AG08396 (cell line): Measurements from ENCODE around the gene RHBDL3.
A peak's percentile ranks its signal among the peaks of the same experiment; 100 is the strongest.
"Not testable (repeated sequence)": the region's sequence is repeated elsewhere in the genome, so short reads cannot be mapped to it uniquely, and the experiment has no call there.

Experiments
- DNase-seq: peaks from one replicate; pipeline ENCODE4 v3.0.0; 2012; ENCODE audit warnings: low spot score, mixed read lengths

Gene RHBDL3

GRCh38 chr17:32323811-32324491 is 58.3 kb downstream of the RHBDL3 start:
- peak; percentile 52 for DNase-seq

- no peak for DNase-seq
Observed at GRCh38 chr17:32327911-32328310, 62.3 kb downstream of the RHBDL3 start.

- no peak for DNase-seq
Observed at GRCh38 chr17:32330147-32330546, 64.5 kb downstream of the RHBDL3 start.

GRCh38 chr17:32331243-32332040 is 65.8 kb downstream of the RHBDL3 start:
- DNase-seq, result no peak

- DNase-seq, result no peak
Observed at GRCh38 chr17:32333187-32333586, 67.6 kb downstream of the RHBDL3 start.

- no peak for DNase-seq
Observed at GRCh38 chr17:32335046-32335445, 69.4 kb downstream of the RHBDL3 start.

- DNase-seq, result peak; percentile 42
Observed at GRCh38 chr17:32335687-32336086, 70.1 kb downstream of the RHBDL3 start.

- no peak for DNase-seq
Observed at GRCh38 chr17:32341141-32341856, 75.7 kb downstream of the RHBDL3 start.

GRCh38 chr17:32341857-32342602 is 76.4 kb downstream of the RHBDL3 start, which contains the start of gene C17orf75:
TSS of gene C17orf75 (minus strand) at chr17:32342173. CDS start at chr17:32342139, 34 bp downstream.
- peak; percentile 80 for DNase-seq

GRCh38 chr17:32342603-32343325 is 77.1 kb downstream of the RHBDL3 start:
- DNase-seq, result no peak

GRCh38 chr17:32345951-32346600 is 80.4 kb downstream of the RHBDL3 start:
- no peak for DNase-seq

- no peak for DNase-seq
Observed at GRCh38 chr17:32348483-32348800, 82.8 kb downstream of the RHBDL3 start.

- DNase-seq, result no peak
Observed at GRCh38 chr17:32349503-32349853, 83.8 kb downstream of the RHBDL3 start.

- peak; percentile 94 for DNase-seq
Observed at GRCh38 chr17:32349854-32350665, 84.4 kb downstream of the RHBDL3 start, which contains the start of gene ZNF207. TSS of gene ZNF207 (plus strand) at chr17:32350157. CDS start at chr17:32350286, 129 bp downstream.

- DNase-seq, result peak; percentile 40
Observed at GRCh38 chr17:32350666-32351418, 85.2 kb downstream of the RHBDL3 start.

GRCh38 chr17:32352734-32353133 is 87.1 kb downstream of the RHBDL3 start:
- not testable (repeated sequence) for DNase-seq

- DNase-seq, result no peak
Observed at GRCh38 chr17:32355649-32356377, 90.2 kb downstream of the RHBDL3 start.

- no peak for DNase-seq
Observed at GRCh38 chr17:32356378-32356743, 90.7 kb downstream of the RHBDL3 start.

GRCh38 chr17:32356750-32357149 is 91.1 kb downstream of the RHBDL3 start:
- no peak for DNase-seq
